H1 (cell line): ENCODE measurements around the gene EDN1. TPM values are rescaled to one million over a fixed set of nuclear protein-coding genes. Genes with fewer than 3 reads are reported as not detected.

Experiments
- GTF2F1 ChIP-seq: IDR thresholded peaks from 2 replicates; pipeline ENCODE4 v1.6.1; 2012; ENCODE audit warnings: low read depth, low read length, improper control_type of control experiment, borderline replicate concordance
- JUND ChIP-seq: IDR thresholded peaks from 2 replicates; pipeline ENCODE4 v1.6.1; 2011; ENCODE audit warnings: mild to moderate bottlenecking, improper control_type of control experiment, low read length
- SP4 ChIP-seq: IDR thresholded peaks from 2 replicates; pipeline ENCODE4 v1.6.1; 2012; ENCODE audit warnings: low read length, inconsistent platforms
- polyA plus RNA-seq, 7 experiments: library from polyadenylated mRNA; depleted of rRNA in 3 of 7; stranded (reverse) in 5 of 7; unstranded in 2 of 7; fragments of >200 nt in 5 of 7; fragments of 200-250 nt in 2 of 7; gene quantifications; 1 replicate in 5 of 7; 2 replicates in 1 of 7; 4 replicates in 1 of 7; pipeline versions ENCODE4 v1.2.1 to v1.2.3, GENCODE V29; 2011 to 2013; ENCODE audit warnings: missing spikeins in 2 of 7, mixed read lengths in 2 of 7
- total RNA-seq: library from RNA; stranded (reverse); fragmentation: NEBNext Ultra II Directional; extraction: Animal tissue kit (Norgen Biotek cat#: 25700); gene quantifications from 2 replicates; pipeline ENCODE4 v1.2.1, GENCODE V29; 2021

Gene EDN1
- total and polyA plus RNA-seq, 2 of the 8 experiments (the other 6 are each of a cell fraction or from before 2014, with no cell fraction given), result 0.23 to 1.1 TPM

- TF ChIP-seq GTF2F1 (no peak), SP4 (no peak), JUND (no peak)
Observed at GRCh38 chr6:12250383-12250770, 39.8 kb upstream of the EDN1 start (continued).
